PC-3 (cell line): ENCODE measurements around the gene C11orf68. TPM values are rescaled to one million over a fixed set of nuclear protein-coding genes. Genes with fewer than 3 reads are reported as not detected.
A peak's percentile ranks its signal among the peaks of the same experiment; 100 is the strongest.

ENCODE experiments used
- ATAC-seq: fragments of 200-7000 bp; cut with Tn5 transposase; 2 replicates; pipeline ENCODE4 v1.9.1; 2020; ENCODE audit warnings: mild to moderate bottlenecking, moderate library complexity
- BruUV-seq: library from RNA; stranded (reverse); fragments of 400-500 nt; replicated peaks from 2 replicates; lab custom pipeline; 2021; lab: Mats Ljungman, UMichigan
- CTCF ChIA-PET: fragments of 300-600 bp; sonication (Branson Sonifier 250); formaldehyde crosslinking; loops from one replicate; lab custom pipeline; 2022; ENCODE audit warnings: antibody characterized with exemption; lab: Charles Lee
- POLR2A ChIA-PET: fragments of 300-600 bp; sonication (Branson Sonifier 250); formaldehyde crosslinking; loops from one replicate; lab custom pipeline; 2022; ENCODE audit warnings: antibody characterized with exemption; ENCODE audit not compliant: unreplicated experiment; lab: Charles Lee
- DNase-seq: peaks from one replicate; pipeline ENCODE4 v3.0.0-alpha.2; 2015
- H2AFZ ChIP-seq: fragments of 300-600 bp; sonication (generic); 2 replicates; pipeline ENCODE4 v1.6.0; 2016; ENCODE audit warnings: antibody characterized with exemption, low read length
- H3F3A ChIP-seq: fragments of 300-600 bp; sonication (generic); one replicate; pipeline ENCODE4 v1.6.0; 2017; ENCODE audit warnings: antibody characterized with exemption, low read length, control low read depth, mild to moderate bottlenecking; ENCODE audit not compliant: unreplicated experiment
- H3K27ac ChIP-seq: fragments of 300-600 bp; sonication (generic); 2 replicates; pipeline ENCODE4 v1.5.1; 2016; ENCODE audit warnings: mild to moderate bottlenecking, low read length
- H3K27me3 ChIP-seq: fragments of 300-600 bp; sonication (generic); 2 replicates; pipeline ENCODE4 v1.6.1; 2016; ENCODE audit warnings: low read length, mixed read lengths
- H3K36me3 ChIP-seq: fragments of 300-600 bp; sonication (generic); 2 replicates; pipeline ENCODE4 v1.6.1; 2016; ENCODE audit warnings: low read depth, mixed run types, low read length, mixed read lengths
- H3K4me1 ChIP-seq: fragments of 300-600 bp; sonication (generic); 2 replicates; pipeline ENCODE4 v1.5.1; 2016; ENCODE audit warnings: low read length; ENCODE audit not compliant: insufficient read depth
- H3K4me2 ChIP-seq: fragments of 300-600 bp; sonication (generic); 2 replicates; pipeline ENCODE4 v1.6.0; 2016; ENCODE audit warnings: low read length
- H3K4me3 ChIP-seq: fragments of 300-600 bp; sonication (generic); 2 replicates; pipeline ENCODE4 v1.5.1; 2016; ENCODE audit warnings: mild to moderate bottlenecking, low read length, mixed read lengths
- H3K79me2 ChIP-seq: fragments of 300-600 bp; sonication (generic); 2 replicates; pipeline ENCODE4 v1.6.1; 2017; ENCODE audit warnings: low read length, mixed read lengths
- H3K9ac ChIP-seq: fragments of 300-600 bp; sonication (generic); 2 replicates; pipeline ENCODE4 v1.6.0; 2016; ENCODE audit warnings: mild to moderate bottlenecking, low read length
- H3K9me2 ChIP-seq: fragments of 300-600 bp; sonication (generic); replicated peaks from 2 replicates; pipeline ENCODE4 v1.6.1; 2016; ENCODE audit warnings: mixed run types, low read length, mixed read lengths
- H3K9me3 ChIP-seq: fragments of 300-600 bp; sonication (generic); 2 replicates; pipeline ENCODE4 v1.6.1; 2016; ENCODE audit warnings: low read length, mixed read lengths
- H4K20me1 ChIP-seq: fragments of 300-600 bp; sonication (generic); 2 replicates; pipeline ENCODE4 v1.6.1; 2016; ENCODE audit warnings: low read length, mixed read lengths
- CTCF ChIP-seq: fragments of 300-600 bp; sonication (generic); conservative IDR thresholded peaks from 2 replicates; pipeline ENCODE4 v1.5.1; 2017; ENCODE audit warnings: antibody characterized with exemption, low read depth, mild to moderate bottlenecking, low read length
- EZH2 ChIP-seq: fragments of 300-600 bp; sonication (generic); IDR thresholded peaks from one replicate; pipeline ENCODE4 v1.6.1; 2017; ENCODE audit warnings: antibody characterized with exemption, mild to moderate bottlenecking, low read length; ENCODE audit not compliant: unreplicated experiment
- EZH2phosphoT487 ChIP-seq: fragments of 300-600 bp; sonication (generic); IDR thresholded peaks from 2 replicates; pipeline ENCODE4 v1.6.1; 2018; ENCODE audit warnings: mild to moderate bottlenecking, antibody characterized with exemption, low read length, borderline replicate concordance
- intact Hi-C: fragments of 100-400 bp; cut with micrococcal nuclease; formaldehyde crosslinking; loops from 2 replicates; pipeline ENCODE4 v1.9.0; 2023
- total RNA-seq: library from RNA; depleted of rRNA; stranded (reverse); fragments of >200 nt; gene quantifications from 2 replicates; pipeline ENCODE4 v1.2.3, GENCODE V29; 2014

The C11orf68 gene
- total RNA-seq, 1 experiment from 2014 or later = 61.3 TPM

GRCh38 chr11:65965986-65966762 lies 47.3 kb upstream of the C11orf68 start:
- peaks cover 8% of the 10 kb centered on the region for H3K4me1 ChIP-seq
- no peaks in the 10 kb centered on the region for H3K9me2 ChIP-seq
- no peak overlapping the region for H3K27ac ChIP-seq
- TSS peak; percentile 14 for BruUV-seq
- intact Hi-C loops = no loop called here
- POLR2A ChIA-PET = no interaction called here
- no peaks in the 10 kb centered on the region for H3K27me3 ChIP-seq
- no peak overlapping the region for H3K9ac ChIP-seq
- H3K4me2 ChIP-seq = no peak overlapping the region
- no peak overlapping the region for H2AFZ ChIP-seq
- H4K20me1 ChIP-seq = peaks cover 5% of the 10 kb centered on the region; the same call in 1 of the 2 replicates
- no peaks in the 10 kb centered on the region for H3K9me3 ChIP-seq
- CTCF ChIA-PET = no interaction called here
- ATAC-seq (no peak), DNase-seq (no peak)
- H3K79me2 ChIP-seq = peaks cover 38% of the 10 kb centered on the region
- peaks cover 52% of the 10 kb centered on the region for H3K36me3 ChIP-seq
- TF ChIP-seq EZH2phosphoT487 (no peak), EZH2 (no peak), CTCF (no peak)
- no peaks in the 10 kb centered on the region for H3F3A ChIP-seq
- H3K4me3 ChIP-seq = no peak overlapping the region

GRCh38 chr11:65964906-65965305 lies 46.0 kb upstream of the C11orf68 start:
- DNase-seq (no peak), ATAC-seq (no peak)
- H4K20me1 ChIP-seq = peaks cover 5% of the 10 kb centered on the region; the same call in 1 of the 2 replicates
- no peak for TF ChIP-seq CTCF
- TF ChIP-seq EZH2phosphoT487 = no peak
- no peak for TF ChIP-seq EZH2
- H3K27me3 ChIP-seq = no peaks in the 10 kb centered on the region
- H3K36me3 ChIP-seq = peaks cover 46% of the 10 kb centered on the region
- no peaks in the 10 kb centered on the region for H3K9me3 ChIP-seq
- no peak overlapping the region for H3K4me2 ChIP-seq
- POLR2A ChIA-PET = no interaction called here
- BruUV-seq = no TSS peak
- H3K27ac ChIP-seq = no peak overlapping the region
- H2AFZ ChIP-seq = no peak overlapping the region
- H3K79me2 ChIP-seq = peaks cover 42% of the 10 kb centered on the region
- H3K9me2 ChIP-seq = no peaks in the 10 kb centered on the region
- peaks cover 8% of the 10 kb centered on the region for H3K4me1 ChIP-seq
- intact Hi-C loops = no loop called here
- H3F3A ChIP-seq = no peaks in the 10 kb centered on the region
- CTCF ChIA-PET = no interaction called here
- H3K4me3 ChIP-seq = no peak overlapping the region
- H3K9ac ChIP-seq = no peak overlapping the region

- Histone ChIP-seq H3K9me2 (no peaks in the 10 kb centered on the region), H3K9ac (peak overlapping the region; percentile 94), H3K27ac (no peak overlapping the region), H3K4me1 (peaks cover 8% of the 10 kb centered on the region), H3K27me3 (no peaks in the 10 kb centered on the region), H3F3A (no peaks in the 10 kb centered on the region), H3K79me2 (peaks cover 39% of the 10 kb centered on the region), H3K36me3 (peaks cover 31% of the 10 kb centered on the region), H3K4me2 (peak overlapping the region; percentile 84), H4K20me1 (peaks cover 5% of the 10 kb centered on the region; the same call in 1 of the 2 replicates), H2AFZ (no peak overlapping the region), H3K9me3 (no peaks in the 10 kb centered on the region), H3K4me3 (peak overlapping the region; percentile 95)
- TSS peak; percentile 70 for BruUV-seq
- ChIA-PET CTCF (no interaction called here), POLR2A (no interaction called here)
- DNase-seq = no peak
- peak; percentile 7; the same call in 1 of the 2 replicates for ATAC-seq
- TF ChIP-seq EZH2 = no peak
- TF ChIP-seq CTCF = no peak
- no peak for TF ChIP-seq EZH2phosphoT487
- intact Hi-C loops = no loop called here
Observed at GRCh38 chr11:65962141-65962564, 43.3 kb upstream of the C11orf68 start.
